GM18909 (cell line): ENCODE results near the gene KRTAP5-5.
"Not testable (repeated sequence)": the region's sequence is repeated elsewhere in the genome, so short reads cannot be mapped to it uniquely, and the experiment has no call there.

Source experiments
- ATAC-seq: cut with Tn5 transposase; IDR thresholded peaks from one replicate; pipeline ENCODE4 v1.9.1; 2021; ENCODE audit warnings: mild to moderate bottlenecking; ENCODE audit not compliant: unreplicated experiment, poor library complexity

Gene KRTAP5-5

GRCh38 chr11:1654388-1655167 is 25.0 kb downstream of the KRTAP5-5 start:
- no peak for ATAC-seq

GRCh38 chr11:1655168-1656060 is 25.8 kb downstream of the KRTAP5-5 start:
- ATAC-seq = no peak

GRCh38 chr11:1656061-1656441 is 26.5 kb downstream of the KRTAP5-5 start:
- no peak for ATAC-seq

- ATAC-seq = no peak
Measured at GRCh38 chr11:1656670-1657069, 27.1 kb downstream of the KRTAP5-5 start.

GRCh38 chr11:1659506-1659905 is 29.9 kb downstream of the KRTAP5-5 start:
- ATAC-seq = no peak

- ATAC-seq = no peak
Measured at GRCh38 chr11:1660111-1660867, 30.7 kb downstream of the KRTAP5-5 start.

- ATAC-seq = not testable (repeated sequence)
Measured at GRCh38 chr11:1661454-1662269, 32.1 kb downstream of the KRTAP5-5 start.

- ATAC-seq = not testable (repeated sequence)
Measured at GRCh38 chr11:1662699-1663283, 33.2 kb downstream of the KRTAP5-5 start.

- ATAC-seq = no peak
Measured at GRCh38 chr11:1665313-1665712, 35.7 kb downstream of the KRTAP5-5 start.

- ATAC-seq = no peak
Measured at GRCh38 chr11:1667121-1667850, 37.7 kb downstream of the KRTAP5-5 start.

- ATAC-seq = no peak
Measured at GRCh38 chr11:1667906-1668305, 38.3 kb downstream of the KRTAP5-5 start.

- ATAC-seq = no peak
Measured at GRCh38 chr11:1668911-1669473, 39.4 kb downstream of the KRTAP5-5 start.

GRCh38 chr11:1669546-1670218 is 40.1 kb downstream of the KRTAP5-5 start:
- no peak for ATAC-seq

- not testable (repeated sequence) for ATAC-seq
Measured at GRCh38 chr11:1670457-1670856, 40.9 kb downstream of the KRTAP5-5 start.

- ATAC-seq = no peak
Measured at GRCh38 chr11:1670905-1671371, 41.4 kb downstream of the KRTAP5-5 start.

- ATAC-seq = no peak
Measured at GRCh38 chr11:1671658-1672057, 42.1 kb downstream of the KRTAP5-5 start.

- ATAC-seq = no peak
Measured at GRCh38 chr11:1672613-1673350, 43.2 kb downstream of the KRTAP5-5 start.
